Activated gamma-delta T cell (primary cell): Measurements from ENCODE around the gene THAP5.

Experiments
- DNase-seq: peaks from one replicate; lab custom pipeline; 2025; lab: John Stamatoyannopoulos, UW
- total RNA-seq, 2 donors: gene quantifications; one replicate each; lab custom pipeline; 2026; lab: John Stamatoyannopoulos, UW

Gene THAP5, protein sequence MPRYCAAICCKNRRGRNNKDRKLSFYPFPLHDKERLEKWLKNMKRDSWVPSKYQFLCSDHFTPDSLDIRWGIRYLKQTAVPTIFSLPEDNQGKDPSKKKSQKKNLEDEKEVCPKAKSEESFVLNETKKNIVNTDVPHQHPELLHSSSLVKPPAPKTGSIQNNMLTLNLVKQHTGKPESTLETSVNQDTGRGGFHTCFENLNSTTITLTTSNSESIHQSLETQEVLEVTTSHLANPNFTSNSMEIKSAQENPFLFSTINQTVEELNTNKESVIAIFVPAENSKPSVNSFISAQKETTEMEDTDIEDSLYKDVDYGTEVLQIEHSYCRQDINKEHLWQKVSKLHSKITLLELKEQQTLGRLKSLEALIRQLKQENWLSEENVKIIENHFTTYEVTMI
- total RNA-seq = 50.8 to 55.6 reads per million in 2 donors

DNA sequence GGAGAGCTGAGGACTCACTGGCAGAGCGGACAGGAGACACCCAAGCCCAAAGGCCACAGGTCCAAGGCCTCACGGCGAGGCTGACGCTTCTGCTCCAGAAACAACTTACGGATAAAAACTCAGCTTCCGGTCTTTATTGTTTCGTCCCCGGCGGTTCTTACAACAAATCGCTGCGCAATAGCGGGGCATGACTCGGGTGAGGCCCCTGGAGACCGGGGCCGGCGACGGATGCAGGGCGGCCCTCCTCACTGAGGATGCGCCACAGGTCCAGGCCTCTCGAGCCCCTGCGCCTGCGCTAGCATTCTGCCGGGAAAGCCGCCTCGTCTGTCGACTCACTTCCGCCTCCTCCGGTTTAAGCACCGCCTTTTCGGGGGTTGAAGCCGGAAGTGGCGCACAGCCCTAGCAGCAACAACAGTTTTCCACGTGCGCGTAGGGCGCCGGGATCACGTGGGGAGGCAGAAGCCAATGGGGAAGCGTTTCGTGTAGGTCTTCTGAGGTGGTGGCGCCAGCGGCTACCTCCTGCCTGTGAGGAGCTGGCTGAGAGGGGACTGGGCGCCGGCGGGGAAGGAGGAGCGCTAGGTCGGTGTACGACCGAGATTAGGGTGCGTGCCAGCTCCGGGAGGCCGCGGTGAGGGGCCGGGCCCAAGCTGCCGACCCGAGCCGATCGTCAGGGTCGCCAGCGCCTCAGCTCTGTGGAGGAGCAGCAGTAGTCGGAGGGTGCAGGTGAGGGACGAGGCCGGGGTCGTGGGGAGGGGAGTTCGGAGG is at the start of gene THAP5, which contains the start of gene DNAJB9:
Gene THAP5, minus strand, starts transcription at position 326 of the 765 bp plus-strand sequence. Its CDS starts 137 bp downstream, at position 189.
Gene DNAJB9, plus strand, starts transcription at position 494 of the 765 bp plus-strand sequence. CDS start 1,853 bp downstream, outside the sequence.
- DNase-seq = peak; percentile 95

DNA sequence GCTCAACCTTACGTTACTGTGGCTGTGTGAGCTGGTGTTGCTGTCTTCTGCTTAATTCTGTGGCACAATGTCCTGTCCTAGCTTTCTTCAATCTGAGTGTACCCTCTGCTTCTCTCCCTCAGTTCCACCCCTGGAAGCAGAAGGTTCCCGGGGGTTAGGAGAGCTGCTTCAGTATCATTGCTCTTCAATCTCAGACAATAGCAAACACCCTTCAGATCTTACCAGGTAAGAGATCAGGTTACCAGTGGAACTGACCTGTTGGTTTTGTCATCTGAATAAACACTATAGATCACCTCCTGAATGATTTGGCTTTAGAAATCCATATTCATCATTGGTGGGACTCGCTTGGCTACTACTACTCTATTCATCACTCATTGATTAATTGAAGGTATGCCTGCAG is 48.5 kb upstream of the THAP5 start:
- no peak for DNase-seq

DNA sequence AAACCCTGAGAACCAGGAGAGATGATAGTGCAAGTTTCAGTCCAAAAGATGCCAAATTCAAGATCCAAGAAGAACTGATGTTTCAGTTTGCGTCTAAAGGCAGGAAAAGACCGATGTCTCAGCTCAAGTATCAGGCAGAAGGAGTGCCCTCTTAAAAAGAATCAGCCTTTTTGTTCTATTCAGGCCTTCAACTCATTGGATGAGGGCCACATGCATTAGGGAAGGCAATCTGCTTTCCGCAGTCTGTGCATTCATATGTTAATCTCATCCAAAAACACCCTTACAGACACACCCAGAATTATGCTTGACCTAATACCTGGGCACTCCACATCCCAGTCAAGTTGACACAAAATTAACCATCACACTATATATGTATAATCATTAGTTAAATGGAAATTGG is 45.4 kb upstream of the THAP5 start:
- DNase-seq = no peak

- no peak for DNase-seq
Measured at GRCh38 chr7:108613949-108614381, 44.5 kb upstream of the THAP5 start.

DNA sequence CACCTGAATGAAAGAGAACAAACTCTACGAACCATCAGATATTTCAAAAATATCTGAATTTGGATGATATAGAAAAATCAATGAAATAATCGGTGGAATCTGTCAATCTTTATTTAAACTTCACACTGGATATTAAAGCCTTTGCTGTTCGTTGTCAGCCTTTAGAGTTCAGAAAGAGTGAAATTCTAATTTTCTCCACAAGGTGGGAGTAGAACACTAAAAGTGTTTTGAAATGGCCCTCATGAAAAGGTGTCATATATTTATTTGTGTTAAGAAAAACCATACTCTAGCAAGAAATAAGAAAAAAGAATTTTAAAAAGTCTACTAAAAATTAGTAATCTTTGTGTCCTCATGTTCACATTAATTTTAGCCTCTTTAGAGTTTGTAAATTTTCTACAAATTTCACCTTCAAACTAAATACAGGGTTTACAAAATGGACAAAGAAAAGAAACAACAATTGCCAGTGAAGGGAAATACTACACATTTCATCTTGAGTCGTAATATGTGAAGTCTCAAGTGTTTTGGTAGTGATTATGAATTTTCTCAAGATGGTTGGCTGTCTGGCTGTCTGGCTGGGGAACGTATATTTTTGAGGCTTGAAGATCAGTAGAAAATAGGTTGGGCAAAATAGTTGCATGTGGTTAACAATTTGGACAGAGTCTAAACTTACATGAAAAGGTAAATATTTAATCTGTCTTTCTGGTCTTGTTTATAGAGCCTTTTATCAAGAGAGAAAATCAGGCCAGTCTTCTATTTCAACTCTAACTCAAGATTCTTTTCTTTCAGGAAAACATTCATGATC is 43.8 kb upstream of the THAP5 start:
- no peak for DNase-seq

DNA sequence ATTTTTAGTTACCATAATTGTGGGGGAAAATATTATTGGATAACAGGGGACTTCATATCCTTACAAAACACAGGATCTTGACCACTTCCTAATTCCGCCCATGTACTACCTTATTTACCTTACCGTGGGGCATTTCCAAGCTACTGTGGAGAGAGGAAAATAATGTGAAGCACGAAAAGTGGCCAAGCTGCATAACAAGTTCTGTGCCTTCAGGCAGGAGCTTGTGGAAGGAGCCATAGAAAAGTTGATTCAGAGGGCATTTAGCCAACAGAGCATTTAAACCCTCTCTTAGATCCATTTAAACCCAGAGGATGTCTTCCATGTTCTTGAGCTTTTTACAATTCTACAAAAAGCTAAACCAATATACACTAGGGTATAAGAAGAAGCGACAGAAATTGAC is 41.8 kb upstream of the THAP5 start:
- DNase-seq = no peak

DNA sequence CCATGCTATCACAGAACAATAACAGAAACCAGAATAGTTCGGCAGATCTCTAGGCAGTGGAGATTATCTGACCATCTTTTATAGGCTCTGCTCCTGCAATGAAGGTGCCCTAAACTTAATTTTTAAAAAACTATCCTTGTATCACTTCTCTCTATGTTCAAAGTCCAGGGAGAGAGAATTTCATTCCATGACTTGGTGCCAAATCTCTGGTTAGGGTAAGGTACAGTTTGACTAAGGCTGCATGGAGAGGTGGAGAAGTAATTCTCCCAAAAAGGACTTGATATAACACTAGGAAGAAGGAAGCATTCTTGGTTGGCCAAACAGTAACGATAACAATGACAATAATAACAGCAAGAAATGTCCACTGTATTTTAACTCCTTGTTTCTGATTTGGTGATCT is 40.1 kb upstream of the THAP5 start:
- no peak for DNase-seq

DNA sequence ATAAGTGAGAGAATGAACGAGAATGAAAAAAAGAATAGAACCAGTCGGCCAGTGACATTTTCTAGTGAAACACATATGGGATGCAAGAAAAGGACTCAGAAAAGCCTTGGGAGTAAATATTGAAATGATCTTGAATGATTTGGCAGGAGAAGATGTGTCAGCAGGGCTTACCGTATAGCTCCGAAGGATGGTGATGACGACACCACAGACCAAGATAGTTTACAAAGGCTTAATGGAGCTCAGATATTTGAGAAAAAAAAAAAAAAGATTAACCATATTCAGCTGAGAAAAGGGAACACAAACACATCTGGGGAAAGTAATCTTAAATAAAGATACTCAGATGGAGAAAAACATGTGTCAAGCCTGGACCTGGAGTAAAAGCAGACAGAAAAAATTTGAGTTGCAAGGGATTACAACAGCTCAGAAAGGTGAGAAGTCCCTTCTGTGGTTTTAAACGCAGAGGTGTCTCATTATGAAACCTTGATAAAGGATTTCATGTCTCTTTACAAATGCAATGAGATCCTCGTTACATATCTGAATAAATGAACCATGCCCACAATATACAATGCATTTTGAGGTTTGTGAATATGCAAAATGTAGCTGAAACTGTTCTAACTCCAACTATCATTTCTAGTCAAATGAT is 36.2 kb upstream of the THAP5 start:
- DNase-seq = no peak

GRCh38 chr7:108604307-108605077 is 35.0 kb upstream of the THAP5 start:
- no peak for DNase-seq

DNA sequence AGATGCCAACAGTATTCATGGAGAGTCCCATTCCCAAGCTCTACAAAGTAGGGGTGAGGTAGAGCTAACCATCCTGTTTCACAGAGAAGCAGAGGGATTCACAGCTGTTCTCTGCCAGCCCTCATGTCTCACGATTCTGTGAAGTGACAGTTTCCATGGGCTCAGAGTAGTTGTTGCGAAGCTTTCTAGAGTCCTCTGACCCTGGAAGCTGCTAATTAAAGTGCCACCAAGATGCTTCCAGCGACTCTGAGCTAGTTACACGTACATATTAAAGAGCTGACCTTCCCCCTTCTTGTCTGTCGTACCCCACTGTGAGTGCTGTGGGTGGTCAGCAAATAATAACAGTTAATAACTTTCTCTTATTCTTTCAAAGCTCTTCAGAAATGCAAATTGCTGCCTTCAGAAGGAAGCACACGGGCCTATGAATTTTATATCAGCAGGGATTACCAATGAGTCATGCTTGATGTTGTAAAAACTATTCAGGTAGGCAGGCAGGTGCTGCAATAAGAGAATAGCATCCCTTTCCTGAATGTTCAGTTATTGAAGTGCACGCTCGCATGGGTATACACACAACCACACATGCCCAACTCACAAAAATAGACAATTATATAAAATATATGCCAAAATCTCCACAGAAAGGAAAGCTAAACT is 34.3 kb upstream of the THAP5 start:
- no peak for DNase-seq

DNA sequence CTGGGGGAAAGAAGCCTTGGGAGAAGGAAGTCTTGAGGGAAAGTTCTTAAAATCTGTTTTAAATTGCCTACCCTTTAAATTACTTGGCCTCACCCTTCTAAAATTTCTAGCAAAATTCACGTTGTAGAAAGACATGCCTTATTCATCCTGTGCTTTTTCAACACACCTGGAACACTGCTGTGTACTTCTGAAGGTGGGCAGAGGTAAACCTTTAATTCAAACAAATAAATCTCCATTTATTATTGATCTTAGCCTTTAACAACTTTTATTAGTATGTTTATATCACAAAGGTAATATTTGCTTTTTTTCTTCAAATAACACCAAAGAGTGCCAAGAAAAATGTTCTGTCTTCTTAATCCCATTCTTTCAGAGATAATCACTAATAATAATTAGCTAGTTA is 30.9 kb upstream of the THAP5 start:
- DNase-seq = no peak

DNA sequence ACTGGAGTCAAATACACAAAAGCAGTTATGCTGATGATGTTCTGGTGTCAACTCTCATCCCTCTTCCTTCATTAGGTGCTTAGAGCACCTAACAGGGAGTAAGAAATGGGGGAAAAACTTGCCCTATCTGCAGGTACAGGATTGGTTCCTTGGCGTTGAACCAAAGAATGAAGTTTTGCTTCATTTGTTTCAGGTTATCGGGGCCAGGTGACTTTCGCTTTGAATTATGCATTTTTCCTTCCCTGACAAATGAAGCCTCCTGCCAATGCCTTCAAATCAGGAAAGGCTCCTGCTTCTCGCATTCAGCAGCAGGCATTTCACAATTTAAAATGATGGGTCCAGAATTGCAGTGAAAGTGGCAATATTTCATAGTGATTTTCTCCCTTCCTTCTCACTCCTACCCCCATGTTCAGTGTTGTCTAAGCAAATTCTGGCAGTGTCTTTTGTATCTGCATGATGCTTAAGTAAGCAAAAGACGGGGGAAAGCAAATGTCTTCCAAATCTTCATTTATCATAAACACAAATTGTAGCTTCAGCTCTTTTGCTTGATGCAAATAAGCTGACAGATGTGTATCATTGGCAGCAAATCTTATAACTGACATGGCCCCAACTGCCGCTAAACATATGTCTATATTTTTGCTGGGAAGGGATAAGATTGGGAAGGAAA is 29.5 kb upstream of the THAP5 start:
- DNase-seq = no peak

GRCh38 chr7:108598153-108598552 is 28.6 kb upstream of the THAP5 start:
- DNase-seq = no peak

- DNase-seq = no peak
Measured at GRCh38 chr7:108596560-108596959, 27.1 kb upstream of the THAP5 start.

- no peak for DNase-seq
Measured at GRCh38 chr7:108592646-108593201, 23.2 kb upstream of the THAP5 start.

DNA sequence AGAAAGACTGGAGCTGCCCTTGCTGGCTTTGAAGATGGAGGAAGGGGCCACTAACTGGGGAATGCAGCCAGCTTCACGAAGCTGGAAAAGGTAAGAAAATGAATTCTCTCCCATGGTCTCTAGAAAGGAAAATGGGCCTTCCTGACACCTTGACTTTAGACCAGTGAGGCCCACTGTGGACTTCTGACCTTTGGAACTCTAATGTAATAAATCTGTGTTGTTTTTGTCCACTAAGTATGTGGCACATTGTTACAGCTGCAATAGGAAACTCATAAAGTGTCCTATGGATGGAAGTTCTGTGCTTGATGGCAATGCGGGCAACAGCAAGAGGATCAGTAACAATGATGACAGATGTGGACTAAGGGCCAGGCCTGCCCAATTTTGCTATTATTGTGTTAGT is 21.1 kb upstream of the THAP5 start:
- no peak for DNase-seq

DNA sequence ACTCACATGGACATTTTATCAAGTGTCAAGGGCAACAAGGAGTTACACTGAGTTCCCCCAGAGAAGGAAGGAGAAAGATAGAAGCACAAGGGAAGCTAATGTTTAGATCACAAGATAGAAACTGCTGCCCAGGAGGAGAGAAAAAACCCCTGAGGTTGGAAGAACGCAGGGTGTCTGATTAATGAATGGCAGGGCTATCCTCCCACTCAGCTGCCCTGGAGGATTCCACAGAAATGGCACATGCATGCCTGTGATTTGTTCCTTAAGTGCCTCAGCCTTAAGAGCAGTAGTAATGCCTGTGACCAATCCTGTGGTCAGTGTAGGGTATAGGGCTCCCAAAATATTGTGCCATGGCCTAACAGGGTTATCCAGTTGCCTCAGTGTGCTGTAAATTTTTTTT is 20.4 kb upstream of the THAP5 start:
- DNase-seq = no peak

DNA sequence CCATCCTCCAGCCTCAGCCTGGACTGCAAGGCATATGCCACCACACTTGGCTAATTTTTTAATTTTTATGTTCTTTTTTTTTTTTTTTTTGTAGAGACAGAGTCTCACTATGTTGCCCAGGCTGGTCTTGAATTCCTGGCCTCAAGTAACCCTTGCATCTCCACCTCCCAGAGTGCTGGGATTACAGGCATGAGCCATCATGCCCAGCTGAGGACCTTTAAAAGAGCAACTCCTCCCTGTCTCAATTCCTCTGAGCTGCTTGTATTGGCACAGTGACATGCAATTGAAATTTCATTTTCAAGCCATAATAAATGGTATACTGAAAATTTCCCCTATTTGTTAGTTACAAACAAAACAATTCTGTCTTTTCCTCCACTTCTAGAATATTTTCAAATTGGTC is 19.7 kb upstream of the THAP5 start:
- DNase-seq = no peak

DNA sequence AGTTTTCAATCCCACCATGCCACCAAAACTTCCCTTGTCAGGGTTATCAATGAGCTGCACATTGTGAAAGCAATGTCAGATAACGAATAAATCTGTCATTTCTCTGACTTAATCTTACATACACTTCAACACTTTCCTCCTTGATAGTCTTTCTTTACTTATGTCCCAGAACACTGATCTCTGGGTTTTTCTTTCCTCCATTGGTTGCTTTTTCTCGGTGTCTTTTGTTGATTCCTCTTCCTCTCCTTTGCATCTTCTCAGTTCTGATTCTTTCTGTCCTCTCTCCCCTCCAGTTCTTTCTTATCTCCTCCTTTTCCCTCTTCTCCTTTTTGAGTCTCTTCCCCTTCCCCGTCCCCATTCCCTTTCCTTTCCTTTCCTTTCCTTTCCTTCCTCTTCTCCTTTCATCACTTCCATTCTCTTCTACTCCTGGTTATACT is 16.8 kb upstream of the THAP5 start:
- no peak for DNase-seq
